WTC11 (cell line): ENCODE measurements around the gene CASR.

Source experiments
- ELF4 ChIP-seq: sonication (generic); formaldehyde crosslinking; IDR thresholded peaks from 2 replicates; pipeline ENCODE4 v1.8.1; 2022; ENCODE audit warnings: low read depth, mild to moderate bottlenecking, moderate library complexity, missing genetic modification reagents
- ZNF121 ChIP-seq: sonication (generic); formaldehyde crosslinking; IDR thresholded peaks from 2 replicates; pipeline ENCODE4 v1.8.0; 2023; ENCODE audit warnings: missing genetic modification reagents

DNA sequence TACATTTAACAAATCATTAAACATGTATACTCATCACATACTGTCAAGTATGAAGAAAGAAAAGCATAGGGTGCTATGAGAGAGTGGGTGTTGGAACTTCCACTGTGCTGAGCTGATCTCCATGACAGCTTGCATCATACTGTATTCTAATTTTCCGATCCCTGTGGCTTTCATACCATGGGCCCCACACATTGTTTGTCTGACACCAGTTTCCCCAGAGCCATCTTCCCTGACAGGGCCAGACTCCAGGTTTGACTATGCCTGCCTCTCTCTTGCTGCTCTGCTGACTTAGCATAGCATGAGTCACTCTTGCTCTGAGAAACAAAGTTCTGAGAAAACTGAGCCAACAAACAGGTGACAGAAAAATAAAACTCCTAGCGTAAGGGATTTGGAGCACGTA lies 37.0 kb upstream of the CASR start:
- TF ChIP-seq ZNF121 (no peak), ELF4 (CRISPR knock-in tag) (no peak)
